Thyroid gland (tissue), 4 donors: Measurements from ENCODE around the gene CCAR1. TPM values are rescaled to one million over a fixed set of nuclear protein-coding genes. Genes with fewer than 3 reads are reported as not detected.
"Not testable (repeated sequence)": the region's sequence is repeated elsewhere in the genome, so short reads cannot be mapped to it uniquely, and the experiment has no call there.

Source experiments
- DNase-seq, 2 donors: peaks; one replicate each; pipeline ENCODE4 v3.0.0-alpha.2; 2019
- H3K27ac ChIP-seq, 3 donors: fragments of 200-600 bp; sonication (generic); 1 replicate in 2 of 3; 2 replicates in 1 of 3; pipeline ENCODE4 v1.5.1; 2016 to 2019; ENCODE audit warnings: mild to moderate bottlenecking in 1 of 3, moderate library complexity in 1 of 3
- H3K27me3 ChIP-seq: fragments of 200-600 bp; sonication (generic); one replicate; pipeline ENCODE4 v1.5.1; 2019
- H3K36me3 ChIP-seq, 2 donors: fragments of 200-600 bp; sonication (generic); one replicate each; pipeline ENCODE4 v1.5.1; 2016 to 2019
- H3K4me1 ChIP-seq, 2 donors: fragments of 200-600 bp; sonication (generic); one replicate each; pipeline ENCODE4 v1.5.1; 2017 to 2019
- H3K4me3 ChIP-seq, 3 donors: fragments of 200-600 bp; sonication (generic); replicated peaks in 1 of 3; 1 replicate in 2 of 3; 2 replicates in 1 of 3; pipeline ENCODE4 v1.5.1; 2016; ENCODE audit warnings: mild to moderate bottlenecking in 1 of 3
- H3K9me3 ChIP-seq: fragments of 200-600 bp; sonication (generic); one replicate; pipeline ENCODE4 v1.5.1; 2017
- CTCF ChIP-seq, 6 experiments: fragments of 200-600 bp in 3 of 6; fragments of 450-650 bp in 3 of 6; sonication (generic) in 3 of 6; IDR thresholded peaks; one replicate each; pipeline ENCODE4 v1.5.1; 2016 to 2019; ENCODE audit warnings: antibody characterized with exemption in 6 of 6, mild to moderate bottlenecking in 2 of 6, inconsistent platforms in 1 of 6, moderate library complexity in 1 of 6
- POLR2A ChIP-seq, 2 donors: fragments of 450-650 bp; IDR thresholded peaks; one replicate each; pipeline ENCODE4 v1.6.1; 2017; ENCODE audit warnings: antibody characterized with exemption in 2 of 2, mild to moderate bottlenecking in 2 of 2, moderate library complexity in 1 of 2
- WGBS, 2 donors: methylation state at CpG; one replicate each; pipeline ENCODE4 v1.1.5; 2017; 5-methylcytosine and 5-hydroxymethylcytosine counted together
- intact Hi-C: fragments of 100-400 bp; cut with DNase I; formaldehyde crosslinking; loops from one replicate; pipeline ENCODE4 v1.15.1; 2023
- microRNA-seq: library from miRNA; unstranded; fragments of <30 nt; microRNA quantifications from one replicate; pipeline ENCODE4, GENCODE V29; 2016
- small RNA-seq: library from RNA; depleted of rRNA; stranded (forward); fragments of <200 nt; gene quantifications from one replicate; pipeline ENCODE3, GENCODE V24; 2016
- total RNA-seq, 4 donors: library from RNA; depleted of rRNA; stranded (reverse); fragments of >200 nt; gene quantifications; one replicate each; pipeline ENCODE4 v1.2.3, GENCODE V29; 2016

The CCAR1 gene
- total RNA-seq, 4 donors from 2014 or later, result 65.6 to 95.3 (median 74.2) TPM

GRCh38 chr10:68837626-68838322 lies 116.7 kb downstream of the CCAR1 start:
- WGBS, 2 donors, result 92 to 95% methylated on average over 8 of the region's 8 CpGs
- no peak for TF ChIP-seq POLR2A (IDR thresholded peaks at IDR 0.05)
- TF ChIP-seq CTCF (IDR thresholded peaks at IDR 0.05), result no peak
- no peaks in the 10 kb centered on the region for H3K4me1 ChIP-seq
- no peaks in the 10 kb centered on the region for H3K27me3 ChIP-seq
- intact Hi-C loops, result no loop called here
- H3K9me3 ChIP-seq, result no peaks in the 10 kb centered on the region
- H3K4me3 ChIP-seq, result no peak overlapping the region
- no peaks in the 10 kb centered on the region for H3K36me3 ChIP-seq
- no peak overlapping the region for H3K27ac ChIP-seq
- DNase-seq, result no peak

GRCh38 chr10:68840650-68841049 lies 119.6 kb downstream of the CCAR1 start:
- H3K36me3 ChIP-seq, intact Hi-C loops, H3K4me1 ChIP-seq, DNase-seq, H3K9me3 ChIP-seq, H3K4me3 ChIP-seq, H3K27me3 ChIP-seq, H3K27ac ChIP-seq: not testable (repeated sequence)
- 93 to 94% methylated on average over 9 of the region's 9 CpGs for WGBS, 2 donors

Small RNA genes within 50 kb of the gene (microRNA-seq; reads per million reads assigned to microRNA genes)
- gene MIR1254-1, result not detected

Small RNA genes within 50 kb of the gene (small RNA-seq; reads per million reads assigned to genes)
- gene MIR1254-1, result not detected
- gene RF00019, result not detected

Other genes starting within 250 kb of the CCAR1 start
- 10 to 100 TPM in 1 of 4 donors, 1 to 10 TPM in 3; 1.8 to 18.2 (median 4.9) TPM for gene DNA2, start 249.3 kb upstream of the CCAR1 start, total RNA-seq
- gene SLC25A16, start 193.7 kb upstream of the CCAR1 start, total RNA-seq, result 10 to 100 TPM; 16.7 to 34.7 (median 20.4) TPM
- 10 to 100 TPM in 2 of 4 donors, 1 to 10 TPM in 2; 7.4 to 11.4 (median 9.7) TPM for gene TET1, start 160.9 kb upstream of the CCAR1 start, total RNA-seq
- gene STOX1, start 106.3 kb downstream of the CCAR1 start, total RNA-seq, result 10 to 100 TPM in 2 of 4 donors, 1 to 10 TPM in 2; 8.5 to 14.9 (median 10.0) TPM
- 10 to 100 TPM; 36.3 to 51.3 (median 41.7) TPM for gene DDX50, start 180.1 kb downstream of the CCAR1 start, total RNA-seq
- 10 to 100 TPM; 30.9 to 56.1 (median 38.1) TPM for gene DDX21, start 234.9 kb downstream of the CCAR1 start, total RNA-seq